ENCODE results near the gene MAGI2. TPM values are rescaled to one million over a fixed set of nuclear protein-coding genes. Genes with fewer than 3 reads are reported as not detected.
"Not testable (repeated sequence)": the region's sequence is repeated elsewhere in the genome, so short reads cannot be mapped to it uniquely, and the experiment has no call there.

Gene MAGI2
- total RNA-seq, 1 donor from 2014 or later: 0.26 TPM

- no peak for DNase-seq (ENCODE audit: low read depth in 2 of 2)
Measured at GRCh38 chr7:78006063-78006755, 1447.3 kb downstream of the MAGI2 start.

- no peak for DNase-seq (ENCODE audit: low read depth in 2 of 2)
Measured at GRCh38 chr7:78002715-78003114, 1450.8 kb downstream of the MAGI2 start.

DNA sequence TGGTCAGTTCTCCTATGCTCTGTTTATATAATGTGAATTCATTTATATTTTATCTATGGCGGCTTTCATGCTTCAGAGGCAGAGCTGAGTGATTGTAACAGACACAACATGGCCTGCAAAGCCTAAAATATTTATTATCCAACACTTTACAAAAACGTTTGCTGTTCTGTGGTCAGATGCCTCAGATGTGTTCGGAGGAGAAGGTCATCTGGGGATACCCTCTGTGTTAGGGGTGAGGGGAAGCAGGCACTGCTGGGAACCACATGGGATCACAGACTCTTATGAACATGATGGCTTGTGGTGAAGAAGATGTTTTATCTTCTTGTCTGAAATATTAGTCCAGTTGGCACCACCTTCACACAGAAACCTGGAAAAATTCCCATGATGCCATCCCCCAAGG is 1451.4 kb downstream of the MAGI2 start:
- DNase-seq (ENCODE audit: low read depth in 2 of 2): no peak

GRCh38 chr7:77999168-77999567 is 1454.3 kb downstream of the MAGI2 start:
- not testable (repeated sequence) for DNase-seq (ENCODE audit: low read depth in 2 of 2)

DNA sequence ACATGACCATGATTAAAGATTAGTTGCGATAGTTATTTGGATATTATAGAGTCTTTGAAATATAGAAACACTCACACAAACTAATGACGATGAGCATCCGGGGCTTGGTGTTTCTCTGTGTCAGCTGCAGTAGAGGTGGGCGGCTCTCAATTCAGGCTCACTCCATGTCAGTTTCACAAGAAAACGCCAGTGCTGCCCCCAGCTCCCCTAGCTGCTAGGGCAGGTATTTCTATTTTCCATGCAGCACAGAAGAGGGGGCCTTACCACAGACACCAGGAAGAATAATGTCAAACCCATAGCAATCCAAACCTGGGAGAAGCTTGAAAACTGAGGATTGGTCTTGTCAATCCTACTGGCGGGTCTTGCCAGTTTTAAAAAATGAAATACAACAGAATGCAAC is 1457.8 kb downstream of the MAGI2 start:
- DNase-seq (ENCODE audit: low read depth in 2 of 2): no peak

DNA sequence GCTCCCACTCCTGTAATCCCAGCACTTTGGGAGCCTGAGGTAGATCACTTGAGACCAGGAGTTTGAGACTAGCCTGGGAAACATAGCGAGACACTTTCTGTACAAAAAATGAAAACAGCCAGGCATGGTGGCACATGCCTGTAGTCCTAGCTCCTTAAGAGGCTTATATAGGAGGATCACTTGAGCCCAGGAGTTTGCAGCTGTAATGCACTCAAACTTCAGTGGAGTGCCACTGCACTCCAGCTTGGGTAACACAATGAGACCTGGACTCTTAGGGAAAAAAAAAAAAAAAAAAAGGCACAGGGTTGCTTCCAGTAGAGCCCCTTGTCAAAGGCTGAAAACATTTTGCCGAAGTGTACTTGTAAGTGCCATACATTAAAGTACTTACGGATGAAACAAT is 1459.6 kb downstream of the MAGI2 start:
- DNase-seq (ENCODE audit: low read depth in 2 of 2): no peak

GRCh38 chr7:77991656-77992055 is 1461.8 kb downstream of the MAGI2 start:
- no peak for DNase-seq (ENCODE audit: low read depth in 2 of 2)

GRCh38 chr7:77989981-77990566 is 1463.4 kb downstream of the MAGI2 start:
- no peak for DNase-seq (ENCODE audit: low read depth in 2 of 2)

GRCh38 chr7:77985974-77986339 is 1467.5 kb downstream of the MAGI2 start:
- DNase-seq (ENCODE audit: low read depth in 2 of 2): no peak

DNA sequence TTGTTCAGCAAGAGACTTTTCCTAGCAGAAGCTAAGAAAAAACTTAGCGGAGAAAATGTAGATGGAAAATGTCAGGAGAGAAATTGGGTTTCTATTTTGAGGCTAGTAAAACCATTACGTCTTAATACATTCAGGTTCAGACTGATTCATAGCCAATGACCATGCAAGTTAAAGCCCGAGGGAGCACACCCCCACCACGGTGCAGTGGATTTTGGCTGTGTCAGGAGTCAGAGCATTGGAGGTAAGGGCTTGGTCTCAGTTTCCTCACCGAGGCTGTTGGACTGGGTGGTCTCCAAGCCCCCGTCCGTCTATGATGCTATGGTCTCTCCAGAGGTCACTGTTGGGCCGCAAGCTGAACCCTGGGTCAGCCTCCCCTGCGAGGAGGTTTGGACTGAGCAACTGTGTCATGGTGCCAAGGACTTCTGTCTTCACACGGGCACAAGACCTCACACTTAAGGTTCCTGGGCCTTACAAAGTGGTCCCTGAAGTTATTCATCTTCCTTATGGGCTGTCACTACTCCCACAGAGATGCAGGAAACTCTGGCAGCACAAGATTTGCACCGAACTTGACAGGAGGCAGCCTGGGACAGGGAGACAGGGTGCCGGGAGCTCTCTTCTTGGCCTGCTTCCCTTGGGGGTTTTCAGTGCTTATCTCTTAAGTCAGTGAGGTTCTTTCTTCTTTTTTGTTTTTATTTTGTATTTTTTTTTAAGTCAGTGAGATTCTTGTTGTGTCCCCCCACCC is 1468.1 kb downstream of the MAGI2 start:
- DNase-seq (ENCODE audit: low read depth in 2 of 2): no peak

- DNase-seq (ENCODE audit: low read depth in 2 of 2): no peak
Measured at GRCh38 chr7:77983973-77984372, 1469.5 kb downstream of the MAGI2 start.

DNA sequence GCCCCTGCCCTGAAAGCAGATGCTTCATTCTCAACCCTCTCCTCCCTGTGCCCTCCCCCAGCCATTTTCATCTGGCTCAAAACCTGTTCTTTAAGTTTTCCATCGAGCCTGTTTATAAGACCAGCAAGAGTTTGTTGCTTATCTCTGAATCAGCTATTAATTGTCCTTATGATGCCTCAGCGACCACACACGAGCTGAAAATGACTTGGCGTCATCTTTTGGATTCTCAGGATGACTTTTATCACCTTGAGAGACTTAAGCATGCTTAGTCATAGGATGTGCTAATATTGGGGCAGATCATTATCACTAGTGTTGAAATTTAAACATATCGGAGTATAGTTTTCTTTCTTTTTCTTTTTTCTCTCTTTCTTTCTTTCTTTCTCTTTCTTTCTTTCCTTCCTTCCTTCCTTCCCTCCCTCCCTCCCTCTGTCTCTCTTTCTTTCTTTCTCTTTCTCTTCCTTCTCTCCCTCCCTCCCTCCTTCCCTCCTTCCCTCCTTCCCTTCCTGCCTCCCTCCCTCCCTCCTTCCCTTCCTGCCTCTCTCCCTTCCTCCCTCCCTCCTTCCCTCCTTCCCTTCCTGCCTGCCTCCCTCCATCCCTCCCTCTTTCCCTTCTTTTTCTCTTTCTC is 1470.4 kb downstream of the MAGI2 start:
- no peak for DNase-seq (ENCODE audit: low read depth in 2 of 2)

GRCh38 chr7:77980087-77980713 is 1473.3 kb downstream of the MAGI2 start:
- no peak for DNase-seq (ENCODE audit: low read depth in 2 of 2)

DNA sequence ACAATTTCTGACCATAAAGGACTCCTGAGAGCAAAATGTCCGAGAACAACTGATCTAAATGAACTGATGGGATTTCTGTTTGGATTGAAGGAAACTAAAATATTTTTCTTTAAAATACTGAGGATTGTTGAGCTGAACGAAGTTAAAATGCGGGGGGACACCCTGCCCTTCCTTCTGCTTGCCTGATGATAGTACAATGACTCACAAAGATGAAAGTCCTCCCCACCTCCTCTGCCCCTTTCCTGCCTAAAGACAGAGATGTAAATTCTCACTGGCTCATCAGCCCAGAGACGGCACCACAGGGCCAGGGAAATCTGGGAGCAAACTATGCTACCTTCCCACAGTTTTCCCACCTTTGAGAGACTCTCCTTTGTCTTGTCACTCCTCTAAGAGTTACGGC is 1474.2 kb downstream of the MAGI2 start:
- no peak for DNase-seq (ENCODE audit: low read depth in 2 of 2)

DNA sequence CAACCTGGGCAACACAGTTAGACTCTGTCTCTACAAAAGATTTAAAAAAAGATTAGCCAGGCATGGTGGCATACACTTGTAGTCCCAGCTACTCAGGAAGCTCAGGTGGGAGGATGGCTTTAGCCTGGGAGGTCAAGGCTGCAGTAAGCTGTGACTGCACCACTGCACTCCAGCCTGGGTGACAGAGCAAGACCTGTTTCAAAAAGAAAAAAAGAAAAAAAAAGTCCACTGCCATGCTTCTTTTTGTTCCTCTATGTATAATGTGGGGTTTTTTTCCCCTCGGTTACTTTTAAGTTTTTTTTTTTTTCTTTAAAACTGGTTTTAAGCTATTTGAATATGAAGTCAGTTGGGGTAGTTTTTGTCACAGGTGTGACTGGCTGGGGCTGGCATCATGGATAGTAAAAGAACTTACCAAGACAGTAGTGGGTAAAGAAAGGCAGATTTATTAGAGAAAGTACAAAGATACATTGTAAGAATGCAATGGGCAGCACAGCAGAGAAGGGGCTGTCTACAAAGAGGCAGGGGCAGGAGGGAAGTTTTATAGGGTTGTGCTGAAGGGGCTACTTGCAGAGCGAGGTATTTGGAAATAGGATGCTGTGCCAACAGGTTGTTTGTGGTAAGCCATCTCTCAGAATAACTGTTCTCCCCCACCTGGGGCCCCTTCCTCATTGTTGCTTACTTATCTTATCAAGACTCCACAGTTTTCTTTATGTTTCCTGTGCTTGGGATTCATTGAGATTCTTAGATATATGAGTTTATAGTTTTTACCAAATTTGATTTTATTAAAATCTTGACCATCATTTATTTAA is 1477.6 kb downstream of the MAGI2 start:
- DNase-seq (ENCODE audit: low read depth in 2 of 2): no peak

DNA sequence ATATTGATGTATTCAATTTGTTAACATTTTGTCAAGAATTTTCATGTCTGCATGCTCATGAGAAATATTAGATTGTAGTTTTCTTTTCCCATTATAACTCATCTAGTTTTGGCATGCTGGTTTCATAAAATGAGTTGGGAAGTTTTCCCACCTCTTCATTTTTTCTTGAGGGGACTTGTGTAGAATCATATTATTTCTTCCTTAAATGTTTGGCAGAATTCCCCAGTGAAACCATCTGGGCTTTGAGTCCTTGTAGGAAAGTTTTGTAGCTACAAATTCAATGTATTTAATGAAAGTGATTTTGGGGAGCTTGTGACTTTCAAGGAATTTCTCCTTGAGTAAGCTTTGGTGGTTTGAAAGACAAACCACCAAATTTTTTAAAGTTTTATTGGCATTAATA is 1481.7 kb downstream of the MAGI2 start:
- DNase-seq (ENCODE audit: low read depth in 2 of 2): no peak

DNA sequence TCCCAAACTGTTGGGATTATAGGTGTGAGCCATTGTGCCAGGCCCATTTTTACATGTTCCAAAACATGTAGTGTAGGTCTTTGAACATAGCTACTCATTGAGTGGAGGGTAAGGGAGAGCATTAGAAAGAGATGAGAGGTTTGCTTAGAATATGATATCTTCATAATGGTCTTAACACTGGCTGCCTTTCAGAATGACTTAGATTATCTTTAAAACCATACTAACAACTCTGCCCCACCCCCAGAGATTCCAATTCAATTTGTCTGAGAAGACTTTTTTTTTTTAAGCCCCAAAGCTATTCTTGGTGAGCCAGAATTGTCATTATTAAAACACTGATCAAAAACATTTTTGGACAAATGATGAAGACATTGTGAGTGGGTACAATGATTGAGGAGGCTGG is 1486.0 kb downstream of the MAGI2 start:
- no peak for DNase-seq (ENCODE audit: low read depth in 2 of 2)
